Activated CD4-positive, alpha-beta memory T cell treated with anti-CD3 and anti-CD28 coated beads, Interleukin-2, amount 10 ng/mL, durations not matched to agents 7 days and 5 days (primary cell): ENCODE results near the gene LITAFD. TPM values are rescaled to one million over a fixed set of nuclear protein-coding genes. Genes with fewer than 3 reads are reported as not detected.

ENCODE experiments used
- CTCF ChIA-PET: fragments of 350-600 bp; sonication (Branson Sonifier 250); formaldehyde crosslinking; loops from one replicate; lab custom pipeline; 2021; ENCODE audit warnings: antibody characterized with exemption, inconsistent platforms; lab: Charles Lee
- POLR2A ChIA-PET: fragments of 350-600 bp; sonication (Branson Sonifier 250); formaldehyde crosslinking; loops from one replicate; lab custom pipeline; 2021; ENCODE audit warnings: antibody characterized with exemption; lab: Charles Lee
- DNase-seq: peaks from one replicate; pipeline ENCODE4 v3.0.0-alpha.2; 2020
- H3K27ac Mint-ChIP-seq: one replicate; pipeline ENCODE4 v1.8.0; 2021; ENCODE audit warnings: mild to moderate bottlenecking, mixed read lengths
- H3K27me3 Mint-ChIP-seq: one replicate; pipeline ENCODE4 v1.8.0; 2021; ENCODE audit warnings: mixed read lengths
- H3K36me3 Mint-ChIP-seq: one replicate; pipeline ENCODE4 v1.8.0; 2021; ENCODE audit warnings: low read depth, mixed read lengths
- H3K4me1 Mint-ChIP-seq: one replicate; pipeline ENCODE4 v1.8.0; 2021; ENCODE audit warnings: mixed read lengths
- H3K4me3 Mint-ChIP-seq: one replicate; pipeline ENCODE4 v1.8.0; 2021; ENCODE audit warnings: mild to moderate bottlenecking, mixed read lengths
- H3K9me3 Mint-ChIP-seq: one replicate; pipeline ENCODE4 v1.8.0; 2021; ENCODE audit warnings: mixed read lengths
- total RNA-seq, 2 experiments: library from RNA; stranded (reverse); gene quantifications; one replicate each; pipeline ENCODE4 v1.2.3, GENCODE V29; 2021

Gene LITAFD
- total RNA-seq, 2 experiments from 2014 or later, result not detected

DNA sequence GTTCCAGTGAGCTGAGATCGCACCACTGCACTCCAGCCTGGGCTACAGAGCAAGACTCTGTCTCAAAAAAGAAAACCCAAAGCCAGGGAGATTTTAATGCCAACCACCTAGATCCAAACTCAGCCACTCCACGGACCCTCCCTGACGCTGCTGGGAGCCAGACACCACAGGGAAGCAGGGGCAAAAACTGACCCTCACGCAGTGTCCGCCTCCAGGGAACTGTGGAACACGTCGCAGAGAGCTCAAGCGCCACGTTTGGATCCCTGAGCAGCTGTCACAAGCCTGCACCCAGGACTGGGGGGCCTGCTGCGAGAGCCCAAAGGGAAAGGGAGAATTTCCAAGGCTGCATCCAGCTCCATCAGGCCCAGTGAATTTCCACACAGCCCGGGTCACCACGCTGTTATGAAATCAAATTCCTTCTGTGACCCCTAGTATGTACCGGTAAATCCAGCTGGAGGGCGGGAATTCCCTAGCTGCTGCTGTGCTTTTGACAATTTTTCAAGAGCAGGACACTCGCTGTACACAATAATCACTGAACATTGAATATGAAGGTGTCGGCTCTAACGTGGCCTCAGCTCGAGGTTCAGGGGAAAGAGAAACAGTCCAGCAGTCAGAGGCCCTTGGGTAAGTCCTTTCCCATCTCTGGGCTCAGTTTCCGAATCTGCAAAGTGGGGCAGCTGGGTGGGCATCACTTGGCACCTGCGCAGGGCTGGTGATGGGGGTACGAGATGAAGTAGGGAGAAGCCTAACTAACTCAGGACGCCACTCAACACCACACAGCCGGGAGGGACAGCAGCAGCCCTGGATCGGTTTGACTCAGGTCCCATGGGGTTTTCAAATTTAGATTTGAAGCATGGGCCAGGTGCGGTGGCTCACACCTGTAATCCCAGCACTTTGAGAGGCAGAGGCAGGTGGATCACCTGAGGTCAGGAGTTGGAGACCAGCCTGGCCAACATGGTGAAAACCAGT is 22.0 kb upstream of the LITAFD start:
- H3K36me3 Mint-ChIP-seq, result peaks cover 53% of the 10 kb centered on the region
- no peaks in the 10 kb centered on the region for H3K27me3 Mint-ChIP-seq
- peaks cover 47% of the 10 kb centered on the region for H3K4me1 Mint-ChIP-seq
- ChIA-PET CTCF (interaction anchor here (0.9 to 1.0 kb wide), 2 partner anchors 18 to 20 kb away, joined by 3 to 4 read pairs; no protein-coding TSS in a partner anchor), POLR2A (interaction anchor here (1.3 to 3.8 kb wide), 3 partner anchors 8 to 62 kb away, joined by 3 to 19 read pairs (median 4); partner anchors contain the start of gene CARHSP1)
- H3K4me3 Mint-ChIP-seq, result no peak overlapping the region
- no peaks in the 10 kb centered on the region for H3K9me3 Mint-ChIP-seq
- no peak for DNase-seq
- no peak overlapping the region for H3K27ac Mint-ChIP-seq

DNA sequence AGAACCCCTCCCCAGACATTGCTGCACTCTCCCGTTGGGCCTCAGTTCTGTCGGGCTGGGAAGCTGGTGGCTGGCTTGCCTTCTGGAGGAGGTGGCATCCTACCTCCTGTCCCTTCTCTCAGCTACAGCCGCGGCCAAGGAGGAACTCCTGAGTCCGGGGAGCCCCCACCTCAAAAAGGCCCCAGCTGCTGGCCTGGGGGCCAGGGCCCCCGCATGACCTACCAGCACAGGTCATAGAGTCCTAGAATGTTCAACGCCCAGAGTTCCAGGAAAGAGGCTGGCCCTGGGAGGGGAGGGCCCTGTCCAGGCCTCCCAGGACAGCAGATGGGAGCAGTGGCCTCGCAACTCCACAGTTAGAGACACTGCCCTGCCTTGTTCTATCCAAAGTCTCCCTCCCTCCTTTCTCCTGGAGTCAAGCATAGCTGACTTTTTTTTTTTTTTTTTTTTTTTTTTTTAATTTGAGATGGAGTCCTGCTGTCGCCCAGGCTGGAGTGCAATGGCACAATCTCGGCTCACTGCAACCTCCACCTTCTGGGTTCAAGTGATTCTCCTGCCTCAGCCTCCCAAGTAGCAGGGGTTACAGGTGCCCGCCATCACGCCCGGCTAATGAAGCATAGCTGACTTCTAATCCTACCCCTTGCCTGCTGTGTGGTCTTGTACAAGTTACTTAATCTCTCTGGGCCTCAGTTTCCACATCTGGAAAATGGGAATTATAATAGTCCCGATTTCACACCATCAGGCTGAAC is 20.4 kb upstream of the LITAFD start:
- CTCF ChIA-PET, result no interaction called here
- Mint-ChIP-seq H3K4me3 (no peak overlapping the region), H3K27ac (peak overlapping the region; percentile 26), H3K36me3 (peaks cover 46% of the 10 kb centered on the region), H3K27me3 (no peaks in the 10 kb centered on the region), H3K4me1 (peaks cover 50% of the 10 kb centered on the region), H3K9me3 (no peaks in the 10 kb centered on the region)
- no peak for DNase-seq
- POLR2A ChIA-PET, result interaction anchor here (0.6 to 3.8 kb wide), 3 partner anchors 7 to 14 kb away, joined by 3 to 19 read pairs (median 9); partner anchors contain the start of gene CARHSP1

DNA sequence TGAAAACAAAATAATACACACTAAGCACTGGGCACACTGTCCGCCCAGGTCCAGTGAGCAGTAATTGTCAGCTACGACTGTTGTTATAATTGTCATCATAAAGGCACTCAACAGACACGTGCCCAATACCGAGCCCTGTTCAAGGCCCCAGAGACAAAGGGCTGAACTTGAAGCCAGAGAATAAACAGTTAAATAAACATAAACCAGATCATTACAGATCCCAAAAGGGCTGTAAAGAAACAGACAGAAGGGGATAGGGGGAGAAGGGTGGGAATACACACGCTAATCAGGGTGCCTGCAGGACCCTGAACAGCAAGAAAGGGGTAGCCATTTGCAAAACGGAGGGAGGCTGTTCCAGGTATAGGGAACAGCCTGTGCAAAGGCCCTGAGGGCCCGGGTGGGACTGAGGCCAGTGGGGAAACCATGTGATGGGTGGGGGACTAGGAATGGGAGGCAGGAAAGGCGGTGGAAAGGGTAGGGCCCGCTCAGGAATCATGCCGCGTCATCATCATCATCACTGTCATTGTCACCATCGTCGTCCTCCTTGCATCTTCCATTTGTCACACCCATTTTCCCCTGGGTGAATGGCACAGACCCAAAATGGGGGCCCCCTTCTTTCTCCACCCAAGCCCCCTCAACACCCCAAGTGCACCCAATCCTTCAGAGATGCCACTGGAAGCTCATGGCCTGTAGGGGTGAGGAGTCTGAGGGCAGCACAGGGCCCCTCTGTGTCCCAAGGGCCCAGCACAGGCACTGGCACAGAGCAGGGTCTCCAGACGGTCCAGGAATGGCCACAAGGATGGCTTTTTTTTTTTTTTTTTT is 19.6 kb upstream of the LITAFD start:
- H3K36me3 Mint-ChIP-seq, result peaks cover 48% of the 10 kb centered on the region
- H3K4me3 Mint-ChIP-seq, result no peak overlapping the region
- no peaks in the 10 kb centered on the region for H3K27me3 Mint-ChIP-seq
- H3K9me3 Mint-ChIP-seq, result no peaks in the 10 kb centered on the region
- CTCF ChIA-PET, result interaction anchor here (1.5 kb wide), 1 partner anchor 18 kb away, joined by 4 read pairs; no protein-coding TSS in a partner anchor
- POLR2A ChIA-PET, result interaction anchor here (1.8 to 2.8 kb wide), 2 partner anchors 9 to 10 kb away, joined by 9 to 29 read pairs; no protein-coding TSS in a partner anchor
- peaks cover 52% of the 10 kb centered on the region for H3K4me1 Mint-ChIP-seq
- no peak for DNase-seq
- H3K27ac Mint-ChIP-seq, result no peak overlapping the region

DNA sequence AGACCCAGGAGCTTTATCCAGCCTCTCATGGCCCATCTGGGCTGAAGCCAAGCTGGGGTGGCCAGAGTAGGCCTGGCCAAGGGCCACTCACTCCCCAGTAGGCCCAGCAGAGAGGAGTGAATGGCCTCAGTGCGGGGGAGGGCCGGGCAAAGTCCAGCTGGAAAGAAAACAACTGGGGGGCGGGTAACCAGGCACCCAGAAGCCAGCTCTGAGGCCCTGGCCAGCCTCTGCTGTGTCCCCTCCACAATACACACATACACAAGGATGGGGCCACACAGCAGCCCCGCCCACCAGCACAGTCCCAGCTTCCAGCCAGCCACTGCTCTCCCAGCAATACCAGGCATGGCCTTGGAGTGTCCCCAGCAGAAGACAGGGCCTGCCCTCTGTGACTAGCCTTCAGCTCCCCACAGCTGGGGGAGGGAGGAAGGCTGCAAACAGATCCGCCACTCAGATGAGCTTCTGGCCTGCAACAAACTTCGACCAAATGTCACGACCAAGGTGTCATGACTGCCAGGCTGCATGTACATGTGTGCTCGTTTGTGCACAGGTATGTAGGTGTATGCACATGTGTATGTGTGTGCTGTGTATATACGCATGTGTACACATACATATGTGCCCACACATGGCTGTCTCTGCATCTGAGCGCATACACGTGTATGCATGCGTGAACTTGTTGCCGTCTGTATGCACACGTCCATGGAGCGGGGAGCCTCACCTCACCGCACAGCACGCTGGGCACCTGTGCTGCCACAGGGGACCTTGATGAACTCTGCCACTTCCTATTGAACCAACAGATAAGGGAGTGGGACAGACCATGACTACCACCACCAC is 18.3 kb upstream of the LITAFD start:
- H3K36me3 Mint-ChIP-seq, result peaks cover 44% of the 10 kb centered on the region
- ChIA-PET CTCF (interaction anchor here (1.1 to 1.5 kb wide), 2 partner anchors 10 to 17 kb away, joined by 3 to 4 read pairs; no protein-coding TSS in a partner anchor), POLR2A (interaction anchor here (1.0 to 2.8 kb wide), 2 partner anchors 11 to 26 kb away, joined by 3 to 29 read pairs; no protein-coding TSS in a partner anchor)
- peaks cover 48% of the 10 kb centered on the region for H3K4me1 Mint-ChIP-seq
- H3K4me3 Mint-ChIP-seq, result no peak overlapping the region
- H3K27ac Mint-ChIP-seq, result peak overlapping the region; percentile 11
- no peaks in the 10 kb centered on the region for H3K9me3 Mint-ChIP-seq
- DNase-seq, result no peak
- no peaks in the 10 kb centered on the region for H3K27me3 Mint-ChIP-seq

DNA sequence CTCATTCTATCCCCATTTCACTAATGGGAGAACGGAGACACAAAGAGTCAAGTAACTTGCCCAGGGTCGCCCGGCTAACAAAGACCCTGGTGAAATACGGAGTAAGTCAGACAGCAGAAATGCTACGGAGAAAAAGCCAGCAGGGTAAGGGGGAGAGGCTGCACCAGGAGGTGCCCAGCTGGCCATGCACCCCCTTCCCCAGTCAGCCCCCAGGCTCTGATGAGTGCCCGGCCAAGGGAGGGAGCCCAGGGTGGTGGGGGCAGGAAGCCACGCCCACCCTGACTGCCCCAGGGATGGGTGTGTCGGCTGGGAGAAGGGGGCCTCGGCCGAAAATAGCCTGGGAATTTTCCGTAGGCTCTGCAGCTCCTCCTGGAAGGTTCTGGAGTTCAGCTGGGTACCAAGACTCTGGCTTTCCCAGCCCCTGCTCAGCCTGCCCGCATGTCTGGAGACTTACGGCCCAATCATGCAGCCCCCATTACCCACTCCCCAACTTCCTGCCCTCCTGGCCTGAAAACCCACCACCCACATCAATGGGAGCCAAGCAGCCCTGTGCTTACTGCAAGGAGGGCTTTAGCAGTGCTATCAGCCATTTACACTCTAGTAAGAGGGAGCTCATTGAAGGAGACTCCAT is 17.6 kb upstream of the LITAFD start:
- peak overlapping the region; percentile 26 for H3K27ac Mint-ChIP-seq

DNA sequence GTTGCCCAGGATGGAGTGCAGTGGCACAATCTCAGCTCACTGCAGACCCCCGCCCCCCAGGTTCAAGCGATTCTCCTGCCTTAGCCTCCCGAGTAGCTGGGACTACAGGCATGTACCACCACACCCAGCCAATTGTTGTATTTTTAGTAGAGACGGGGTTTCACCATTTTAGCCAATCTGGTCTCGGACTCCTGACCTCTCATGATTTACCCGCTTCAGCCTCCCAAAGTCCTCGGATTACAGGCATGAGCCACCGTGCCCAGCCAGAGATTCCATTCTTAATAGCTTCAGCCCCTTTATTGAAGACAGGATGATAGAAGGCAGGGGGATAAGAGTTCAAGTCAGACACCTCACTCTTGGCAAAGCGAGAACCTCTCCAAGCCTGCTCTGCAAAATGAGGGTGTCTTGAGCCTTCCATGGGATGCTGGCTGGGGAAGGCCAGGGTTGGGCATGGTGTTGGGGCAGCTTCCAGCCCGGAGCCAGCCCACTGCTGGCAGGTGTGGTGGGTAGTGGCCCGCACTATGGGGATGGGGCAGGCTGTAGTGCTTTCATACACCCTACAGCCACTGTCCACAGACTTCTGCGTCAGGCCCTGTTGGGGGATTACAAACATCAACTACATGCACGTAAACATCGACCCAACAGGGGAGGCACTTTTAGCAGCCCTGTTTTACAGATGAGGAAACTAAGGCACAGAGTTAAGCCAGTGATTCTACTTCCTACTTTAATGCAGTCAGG is 16.8 kb upstream of the LITAFD start:
- peaks cover 57% of the 10 kb centered on the region for H3K4me1 Mint-ChIP-seq
- POLR2A ChIA-PET, result interaction anchor here (0.7 to 2.8 kb wide), 4 partner anchors 12 to 40 kb away, joined by 3 to 29 read pairs (median 4); no protein-coding TSS in a partner anchor
- DNase-seq, result no peak
- H3K4me3 Mint-ChIP-seq, result peak overlapping the region; percentile 37
- H3K27me3 Mint-ChIP-seq, result no peaks in the 10 kb centered on the region
- peak overlapping the region; percentile 26 for H3K27ac Mint-ChIP-seq
- peaks cover 34% of the 10 kb centered on the region for H3K36me3 Mint-ChIP-seq
- no peaks in the 10 kb centered on the region for H3K9me3 Mint-ChIP-seq
- CTCF ChIA-PET, result interaction anchor here (1.2 kb wide), 1 partner anchor 71 kb away, joined by 3 read pairs; no protein-coding TSS in a partner anchor

More for the DNA sequence above, 17.6 kb upstream of the LITAFD start:
- Mint-ChIP-seq H3K27me3 (no peaks in the 10 kb centered on the region), H3K36me3 (peaks cover 37% of the 10 kb centered on the region), H3K4me3 (peak overlapping the region; percentile 37), H3K4me1 (peaks cover 53% of the 10 kb centered on the region), H3K9me3 (no peaks in the 10 kb centered on the region)
- DNase-seq, result no peak
- ChIA-PET POLR2A (interaction anchor here (0.7 to 2.8 kb wide), 5 partner anchors 11 to 39 kb away, joined by 3 to 29 read pairs (median 3); no protein-coding TSS in a partner anchor), CTCF (interaction anchor here (1.1 to 1.5 kb wide), 3 partner anchors 9 to 71 kb away, joined by 3 to 4 read pairs (median 3); no protein-coding TSS in a partner anchor)

DNA sequence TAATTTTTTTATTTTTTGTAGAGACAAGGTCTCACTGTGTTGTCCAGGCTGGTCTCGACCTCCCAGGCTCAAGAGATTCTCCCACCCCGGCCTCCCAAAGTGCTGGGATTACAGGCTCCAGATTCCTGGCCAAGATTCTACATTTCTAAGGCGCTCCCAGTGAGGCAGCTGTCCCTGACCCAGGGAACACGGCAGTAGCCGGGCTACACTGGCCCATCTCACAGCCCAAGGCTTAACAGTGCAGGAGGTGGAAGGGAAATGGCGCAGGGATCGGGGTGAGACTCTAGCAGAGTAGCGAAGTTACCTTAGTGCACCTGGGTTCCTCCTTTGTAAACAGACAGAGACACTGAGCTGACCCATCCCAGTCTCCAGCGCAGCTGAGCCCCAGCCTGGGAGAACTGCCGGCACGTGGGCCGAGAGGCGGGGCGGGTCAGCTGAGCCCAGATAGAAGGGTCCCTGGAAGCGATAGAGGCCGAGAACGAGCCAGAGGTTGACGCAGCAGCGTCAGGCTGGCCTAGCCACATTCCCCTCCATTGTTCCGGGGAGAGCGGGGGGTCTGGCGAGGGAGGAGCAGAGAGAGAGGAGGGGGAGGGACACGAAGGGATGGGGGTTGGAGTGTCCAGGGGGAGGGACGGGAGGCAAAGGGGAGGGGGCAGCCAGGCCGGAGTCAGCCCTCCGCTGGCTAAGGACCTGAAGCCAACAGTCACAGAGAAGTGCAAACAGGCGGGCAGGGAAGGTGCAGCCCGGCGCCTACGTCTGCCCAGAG is 15.8 kb upstream of the LITAFD start:
- H3K4me3 Mint-ChIP-seq, result peak overlapping the region; percentile 68
- peak overlapping the region; percentile 52 for H3K27ac Mint-ChIP-seq
- ChIA-PET POLR2A (no interaction called here), CTCF (interaction anchor here (6.9 kb wide), 1 partner anchor 15 kb away, joined by 64 read pairs; the partner anchor contains the start of gene LITAFD)
- peaks cover 33% of the 10 kb centered on the region for H3K36me3 Mint-ChIP-seq
- no peak for DNase-seq
- peaks cover 63% of the 10 kb centered on the region for H3K4me1 Mint-ChIP-seq
- H3K9me3 Mint-ChIP-seq, result no peaks in the 10 kb centered on the region
- H3K27me3 Mint-ChIP-seq, result no peaks in the 10 kb centered on the region

DNA sequence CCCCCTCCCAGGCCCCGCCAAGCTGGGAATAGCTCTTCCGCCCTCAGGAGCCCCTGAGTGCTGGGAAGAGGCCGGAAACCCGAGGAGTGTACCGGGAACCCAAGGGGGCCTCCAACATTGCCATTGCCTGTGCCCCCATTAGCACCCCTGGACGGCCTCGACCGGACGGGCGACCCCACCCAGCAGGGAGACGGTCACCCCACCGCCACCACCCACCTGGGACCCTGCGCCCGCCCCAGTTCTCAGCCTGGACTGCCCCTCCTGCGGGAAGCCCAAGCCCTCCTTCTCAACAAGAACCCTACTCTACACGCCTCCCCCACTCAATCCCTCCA is 15.3 kb upstream of the LITAFD start:
- ChIA-PET POLR2A (interaction anchor here (2.4 to 5.2 kb wide), 4 partner anchors 13 to 226 kb away, joined by 37 to 84 read pairs (median 58); partner anchors contain the start of genes HAPSTR1, PMM2 and TMEM186), CTCF (interaction anchor here (1.0 to 6.9 kb wide), 3 partner anchors 15 to 142 kb away, joined by 3 to 64 read pairs (median 3); partner anchors contain the start of gene LITAFD)
- Mint-ChIP-seq H3K36me3 (peaks cover 30% of the 10 kb centered on the region), H3K27me3 (no peaks in the 10 kb centered on the region), H3K4me1 (peaks cover 64% of the 10 kb centered on the region), H3K27ac (peak overlapping the region; percentile 95), H3K4me3 (peak overlapping the region; percentile 97), H3K9me3 (no peaks in the 10 kb centered on the region)
- DNase-seq, result no peak

DNA sequence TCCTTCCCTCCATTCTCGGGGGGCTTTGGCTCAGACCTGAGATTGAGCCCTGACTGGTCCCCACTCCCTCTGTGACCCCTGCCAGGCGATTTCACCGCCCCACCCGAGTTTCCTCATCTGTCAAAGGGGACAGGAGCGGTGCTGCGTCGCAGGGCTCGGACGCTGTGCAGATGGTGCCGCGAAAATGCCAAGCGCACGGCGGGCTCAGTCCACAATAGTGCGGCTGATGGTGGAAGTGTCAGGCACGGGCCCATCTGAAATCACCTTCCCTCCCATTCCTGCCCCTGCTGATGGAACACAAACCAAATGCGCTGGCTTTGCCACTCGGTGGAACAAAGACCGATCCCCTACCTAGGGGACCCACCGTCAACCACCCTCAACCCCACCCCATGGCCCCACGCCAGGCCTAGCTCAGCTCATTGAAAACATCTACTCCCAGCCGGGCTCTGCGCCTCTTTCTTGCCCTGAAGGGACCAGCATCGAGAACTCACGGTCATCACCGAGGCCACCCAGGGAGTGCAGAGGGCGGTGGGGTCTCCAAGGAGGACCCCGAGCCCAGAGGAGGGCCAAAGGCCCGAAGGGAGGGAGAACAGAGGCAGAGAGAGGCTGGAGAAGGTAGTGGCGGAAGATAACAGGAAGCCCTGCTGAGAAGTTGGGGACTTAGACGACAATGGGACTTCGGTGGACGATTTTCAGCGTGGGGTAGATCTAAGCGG is 14.8 kb upstream of the LITAFD start:
- CTCF ChIA-PET, result interaction anchor here (1.0 to 6.9 kb wide), 4 partner anchors 14 to 141 kb away, joined by 3 to 64 read pairs (median 5); partner anchors contain the start of gene LITAFD
- Mint-ChIP-seq H3K4me3 (peak overlapping the region; percentile 97), H3K9me3 (no peaks in the 10 kb centered on the region), H3K36me3 (peaks cover 26% of the 10 kb centered on the region), H3K27me3 (no peaks in the 10 kb centered on the region), H3K4me1 (peaks cover 60% of the 10 kb centered on the region), H3K27ac (peak overlapping the region; percentile 95)
- POLR2A ChIA-PET, result interaction anchor here (0.8 to 5.2 kb wide), 14 partner anchors 8 to 225 kb away, joined by 3 to 84 read pairs (median 10); partner anchors contain the start of genes ABAT, HAPSTR1, PMM2 and TMEM186
- DNase-seq, result peak; percentile 30
